ENCODE data around the gene TSR3.

The TSR3 gene

DNA sequence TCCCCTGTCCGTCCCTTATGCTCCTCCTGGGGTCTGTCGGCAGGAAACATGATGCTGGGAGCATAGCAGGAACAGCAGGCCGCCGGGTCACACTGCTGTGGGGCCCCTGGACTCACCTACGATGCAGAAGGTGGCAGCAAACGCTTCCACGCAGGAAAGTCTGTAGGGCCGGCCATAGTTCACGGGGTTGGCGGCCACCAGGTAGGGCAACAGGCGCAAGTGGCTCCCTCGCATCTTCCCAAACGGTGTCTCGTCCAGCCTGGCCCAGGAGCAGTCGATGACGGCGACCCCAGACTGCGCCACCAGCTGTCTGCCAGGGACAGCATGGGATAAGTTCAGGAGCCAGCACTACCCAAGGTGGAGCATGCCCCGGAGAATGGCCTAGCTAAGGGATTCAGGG is 987 bp downstream of the TSR3 start:
- DNase-seq = no peak

DNA sequence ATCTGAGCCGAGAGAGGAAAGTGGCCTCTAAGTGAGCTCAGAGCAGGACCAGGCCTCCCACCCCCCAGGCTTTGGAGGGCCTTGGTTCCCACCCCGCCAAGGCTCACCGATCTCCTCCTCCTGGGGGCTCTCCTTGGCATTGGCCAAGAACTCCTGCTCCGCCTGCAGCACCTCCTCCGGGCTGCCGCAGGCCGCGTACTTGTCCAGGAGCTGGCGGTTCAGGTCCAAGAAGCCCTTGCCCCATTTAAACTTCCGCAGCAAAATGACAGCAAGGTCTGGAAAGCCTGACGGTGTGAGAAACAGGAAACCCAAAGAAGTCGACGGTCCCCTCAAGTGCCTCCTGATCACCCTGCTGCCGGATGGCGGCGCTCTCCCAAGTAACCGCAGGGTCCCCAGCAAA is 1.7 kb downstream of the TSR3 start:
- DNase-seq = no peak

DNA sequence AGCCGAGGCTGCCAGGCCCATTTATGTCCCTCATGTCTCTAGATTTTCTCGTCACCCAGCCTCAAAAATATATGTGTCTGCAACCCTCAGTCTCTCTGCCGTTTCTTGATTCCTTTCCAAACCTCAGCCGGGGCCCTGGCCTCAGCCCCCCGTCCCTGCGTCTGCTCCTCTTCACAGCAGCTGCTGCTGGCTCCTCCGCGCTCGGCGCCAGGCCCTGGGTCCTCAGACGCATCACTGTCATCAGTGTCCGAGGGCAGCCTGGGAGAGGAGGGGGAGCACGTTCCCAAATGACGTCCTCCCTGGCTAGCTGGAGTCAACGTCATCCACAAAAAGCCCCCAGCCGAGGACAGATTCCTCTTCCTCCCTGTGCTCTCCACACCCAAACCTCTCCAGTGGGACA is 2.3 kb downstream of the TSR3 start:
- no peak for DNase-seq

DNA sequence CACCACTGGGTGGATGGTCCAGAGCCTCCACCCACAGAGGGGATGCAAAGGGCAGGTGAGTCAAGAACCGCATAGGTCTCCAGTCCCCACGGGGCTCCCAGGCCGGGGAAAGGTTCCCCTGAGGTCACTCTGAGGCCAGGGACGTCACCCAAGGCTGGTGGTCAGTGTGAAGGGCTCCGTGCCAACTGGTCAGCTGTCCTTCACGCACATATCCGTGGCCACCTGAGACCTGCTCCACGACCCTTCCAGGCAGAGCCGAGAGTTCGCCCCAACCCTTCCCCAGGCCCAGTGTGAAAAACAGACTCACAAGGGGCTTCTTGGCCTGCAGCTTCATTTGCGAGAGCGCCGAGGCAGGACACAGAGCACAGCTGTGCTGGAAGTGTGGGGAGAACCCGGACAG is 2.8 kb downstream of the TSR3 start:
- DNase-seq = no peak

DNA sequence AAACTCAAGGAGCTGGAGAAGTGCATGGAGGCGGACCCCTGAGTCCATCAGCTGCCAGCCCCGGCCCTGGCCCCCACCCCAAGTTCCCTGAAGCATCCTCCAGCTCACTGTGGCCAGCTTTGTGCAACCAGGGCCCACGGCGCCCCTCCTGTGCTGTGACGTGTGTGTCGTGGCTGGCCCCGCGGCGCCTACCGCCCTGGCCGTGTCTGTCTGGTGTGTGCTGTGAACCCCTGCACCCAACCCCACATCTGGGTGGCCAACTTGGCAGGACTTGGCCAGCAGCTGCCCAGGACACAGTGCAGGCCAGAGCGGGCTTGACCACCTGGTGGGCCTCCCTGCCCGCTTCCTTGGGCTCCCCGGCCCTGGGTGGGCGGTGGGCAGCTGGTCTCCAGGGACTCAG is 3.2 kb downstream of the TSR3 start:
- DNase-seq = no peak

DNA sequence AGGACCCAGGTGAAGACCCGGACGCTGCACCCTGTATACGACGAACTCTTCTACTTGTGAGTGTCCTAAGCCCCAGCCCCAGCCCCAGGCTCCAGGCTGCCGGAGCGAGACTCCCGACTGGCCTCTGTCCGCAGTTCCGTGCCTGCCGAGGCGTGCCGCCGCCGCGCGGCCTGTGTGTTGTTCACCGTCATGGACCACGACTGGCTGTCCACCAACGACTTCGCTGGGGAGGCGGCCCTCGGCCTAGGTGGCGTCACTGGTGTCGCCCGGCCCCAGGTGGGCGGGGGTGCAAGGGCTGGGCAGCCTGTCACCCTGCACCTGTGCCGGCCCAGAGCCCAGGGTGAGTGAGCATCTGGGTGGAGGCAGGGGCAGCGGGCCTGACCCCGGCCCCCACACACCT is 3.7 kb downstream of the TSR3 start:
- DNase-seq = no peak

DNA sequence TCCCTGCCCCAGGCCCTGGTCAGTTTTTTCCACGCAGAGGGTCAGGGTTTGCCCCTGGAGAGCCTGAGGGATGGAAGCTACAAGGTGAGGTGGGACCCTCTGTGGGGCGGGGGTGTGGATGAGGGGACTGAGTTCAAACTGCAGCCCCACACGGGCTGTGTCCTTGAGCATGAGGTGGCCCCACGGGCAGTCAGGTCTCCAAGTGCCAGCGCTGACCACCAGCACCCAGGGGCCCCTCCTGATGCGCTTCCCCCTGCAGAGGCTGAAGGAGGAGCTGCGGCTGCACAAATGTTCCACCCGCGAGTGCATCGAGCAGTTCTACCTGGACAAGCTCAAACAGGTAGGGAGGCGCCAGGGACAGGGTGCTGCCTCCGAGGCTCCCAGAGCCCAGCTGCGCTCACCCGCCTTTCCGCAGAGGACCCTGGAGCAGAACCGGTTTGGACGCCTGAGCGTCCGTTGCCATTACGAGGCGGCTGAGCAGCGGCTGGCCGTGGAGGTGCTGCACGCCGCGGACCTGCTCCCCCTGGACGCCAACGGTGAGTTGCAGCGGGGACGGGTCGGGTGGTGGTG is 4.3 kb downstream of the TSR3 start:
- DNase-seq = no peak

DNA sequence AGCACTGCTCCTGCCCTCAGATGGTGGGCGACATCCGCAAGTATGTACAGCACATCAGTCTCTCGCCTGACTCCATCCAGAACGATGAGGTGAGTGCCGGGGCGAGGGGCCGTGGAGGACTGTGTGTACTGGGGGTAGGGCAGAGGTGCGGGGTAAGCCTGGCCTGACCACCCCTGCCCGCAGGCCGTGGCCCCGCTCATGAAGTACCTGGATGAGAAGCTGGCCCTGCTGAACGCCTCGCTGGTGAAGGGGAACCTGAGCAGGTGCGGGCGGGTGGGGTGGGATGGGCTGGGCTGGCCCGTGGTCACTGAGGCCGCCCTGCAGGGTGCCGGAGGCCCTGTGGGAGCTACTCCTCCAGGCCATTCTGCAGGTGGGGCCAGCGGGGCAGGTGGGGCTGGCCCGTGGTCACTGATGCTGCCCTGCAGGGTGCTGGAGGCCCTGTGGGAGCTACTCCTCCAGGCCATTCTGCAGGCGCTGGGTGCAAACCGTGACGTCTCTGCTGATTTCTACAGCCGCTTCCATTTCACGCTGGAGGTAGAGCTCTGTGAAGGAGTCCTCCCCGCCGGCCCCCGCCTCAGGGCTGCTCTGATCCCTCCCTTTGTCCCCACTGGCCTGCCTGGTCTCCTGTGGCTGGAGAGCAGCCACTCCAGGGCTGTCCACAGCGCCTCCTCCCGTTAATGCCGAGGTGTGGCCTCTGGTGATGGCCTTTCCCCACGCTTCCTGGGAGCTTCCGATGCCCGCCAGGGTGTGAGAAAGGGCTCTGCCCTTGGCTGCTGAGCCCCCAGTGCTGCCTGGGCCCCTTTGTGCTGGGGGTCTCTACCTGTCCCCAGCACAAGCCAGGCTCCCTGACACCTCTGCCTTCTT is 5.0 kb downstream of the TSR3 start:
- no peak for DNase-seq

DNA sequence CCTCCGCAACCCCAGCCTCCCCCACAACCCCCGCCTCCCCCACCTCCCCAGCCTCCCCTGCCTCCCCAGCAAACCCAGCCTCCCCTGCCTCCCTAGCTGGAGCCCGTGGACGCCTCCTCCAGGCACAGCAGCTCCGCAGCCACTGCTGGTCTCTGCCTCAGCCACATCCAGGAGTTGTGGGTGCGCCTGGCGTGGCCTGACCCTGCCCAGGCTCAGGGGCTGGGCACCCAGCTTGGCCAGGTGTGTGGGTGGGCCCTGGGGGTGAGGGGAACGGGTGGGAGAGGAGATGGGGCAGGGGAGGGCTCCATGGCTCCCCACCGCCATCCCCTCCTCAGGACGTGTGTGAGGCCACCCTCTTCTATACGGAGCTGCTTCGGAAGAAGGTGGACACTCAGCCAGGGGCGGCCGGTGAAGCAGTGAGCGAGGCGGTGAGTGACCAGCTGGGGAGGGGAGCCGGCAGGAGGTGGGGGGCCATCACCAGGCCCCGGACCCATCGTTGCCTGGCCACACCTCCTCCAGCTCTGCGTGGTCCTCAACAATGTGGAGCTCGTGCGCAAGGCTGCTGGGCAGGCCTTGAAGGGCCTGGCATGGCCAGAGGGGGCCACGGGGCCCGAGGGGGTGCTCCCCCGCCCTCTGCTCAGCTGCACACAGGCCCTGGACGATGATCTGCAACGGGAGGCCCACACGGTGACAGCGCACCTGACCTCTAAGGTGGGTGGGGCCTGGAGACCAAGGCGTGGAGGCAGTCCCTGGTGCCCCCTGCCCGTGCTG is 5.8 kb downstream of the TSR3 start:
- no peak for DNase-seq

DNA sequence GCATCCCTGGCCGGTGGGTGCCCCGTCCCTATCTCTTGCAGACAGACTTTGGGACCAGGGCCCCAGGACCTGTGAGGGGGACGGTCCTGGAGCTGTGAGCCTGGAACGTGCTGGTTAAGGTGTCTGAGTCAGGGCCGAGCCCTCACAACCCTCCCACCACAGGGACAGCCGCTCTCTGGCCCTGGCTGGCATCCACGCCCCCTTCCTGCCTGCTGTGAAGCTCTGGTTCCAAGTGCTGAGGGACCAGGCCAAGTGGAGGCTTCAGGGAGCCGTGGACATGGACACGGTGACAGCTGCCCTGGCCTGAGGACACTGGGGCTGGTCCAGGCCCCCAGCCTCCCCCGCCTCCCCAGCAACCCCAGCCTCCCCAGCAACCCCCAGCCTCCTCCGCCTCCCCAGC is 6.6 kb downstream of the TSR3 start:
- DNase-seq = no peak

DNA sequence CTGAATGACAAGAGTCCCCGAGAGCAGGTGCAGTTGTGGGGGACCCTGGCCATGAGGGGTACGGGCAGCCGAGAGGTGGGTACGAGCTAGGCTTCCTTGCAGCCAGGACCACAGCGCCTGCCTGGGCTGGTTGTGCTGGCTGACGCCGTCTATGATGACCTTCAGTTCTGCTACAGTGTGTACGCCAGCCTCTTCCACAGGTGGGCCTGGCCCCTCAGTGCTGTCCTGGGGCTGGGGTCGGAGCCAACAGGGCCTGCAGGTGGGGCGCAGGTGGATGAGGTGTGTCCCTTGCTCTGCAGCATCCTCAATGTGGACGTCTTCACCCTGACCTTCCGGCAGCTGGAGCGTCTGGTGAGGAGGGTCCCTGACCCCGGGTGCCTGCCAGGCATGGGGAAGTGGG is 7.2 kb downstream of the TSR3 start:
- no peak for DNase-seq

DNA sequence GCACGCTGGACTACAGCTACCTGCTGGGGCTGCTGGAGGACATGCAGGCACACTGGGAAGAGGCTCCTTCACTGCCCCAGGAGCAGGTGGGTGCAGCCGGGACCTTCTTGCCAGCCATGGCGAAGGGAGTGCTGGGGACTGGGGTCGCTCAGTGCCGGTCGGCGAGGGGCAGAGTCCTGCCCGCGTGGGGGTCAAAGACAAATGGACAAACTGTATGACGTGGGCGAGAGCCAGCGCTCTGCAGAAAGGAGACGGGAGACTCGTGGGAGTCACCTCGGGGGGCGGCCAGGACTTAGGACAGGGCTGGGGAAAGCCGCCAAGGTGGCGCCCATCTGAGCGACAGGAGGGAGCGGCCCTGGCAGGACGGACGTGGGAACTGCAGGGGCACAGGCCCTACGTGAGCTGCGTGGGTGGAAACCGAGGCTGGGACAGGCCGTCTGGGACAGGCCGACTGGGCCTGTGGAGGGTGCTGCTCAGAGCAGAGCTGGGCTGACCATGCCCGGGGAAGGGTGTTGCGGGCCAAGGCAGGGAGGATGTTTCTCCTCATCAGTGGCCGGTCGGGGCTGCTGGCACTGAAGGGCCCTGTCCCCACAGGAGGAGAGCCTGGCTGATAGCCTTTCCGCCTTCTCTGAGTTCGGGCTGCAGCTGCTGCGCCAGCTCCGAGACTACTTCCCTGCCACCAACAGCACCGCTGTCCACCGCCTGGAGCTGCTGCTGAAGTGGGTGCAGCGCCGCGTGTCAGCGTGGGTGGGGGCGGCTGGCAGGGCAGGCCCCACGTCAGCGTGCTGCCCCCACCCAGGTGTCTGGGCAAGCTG is 8.0 kb downstream of the TSR3 start:
- no peak for DNase-seq

DNA sequence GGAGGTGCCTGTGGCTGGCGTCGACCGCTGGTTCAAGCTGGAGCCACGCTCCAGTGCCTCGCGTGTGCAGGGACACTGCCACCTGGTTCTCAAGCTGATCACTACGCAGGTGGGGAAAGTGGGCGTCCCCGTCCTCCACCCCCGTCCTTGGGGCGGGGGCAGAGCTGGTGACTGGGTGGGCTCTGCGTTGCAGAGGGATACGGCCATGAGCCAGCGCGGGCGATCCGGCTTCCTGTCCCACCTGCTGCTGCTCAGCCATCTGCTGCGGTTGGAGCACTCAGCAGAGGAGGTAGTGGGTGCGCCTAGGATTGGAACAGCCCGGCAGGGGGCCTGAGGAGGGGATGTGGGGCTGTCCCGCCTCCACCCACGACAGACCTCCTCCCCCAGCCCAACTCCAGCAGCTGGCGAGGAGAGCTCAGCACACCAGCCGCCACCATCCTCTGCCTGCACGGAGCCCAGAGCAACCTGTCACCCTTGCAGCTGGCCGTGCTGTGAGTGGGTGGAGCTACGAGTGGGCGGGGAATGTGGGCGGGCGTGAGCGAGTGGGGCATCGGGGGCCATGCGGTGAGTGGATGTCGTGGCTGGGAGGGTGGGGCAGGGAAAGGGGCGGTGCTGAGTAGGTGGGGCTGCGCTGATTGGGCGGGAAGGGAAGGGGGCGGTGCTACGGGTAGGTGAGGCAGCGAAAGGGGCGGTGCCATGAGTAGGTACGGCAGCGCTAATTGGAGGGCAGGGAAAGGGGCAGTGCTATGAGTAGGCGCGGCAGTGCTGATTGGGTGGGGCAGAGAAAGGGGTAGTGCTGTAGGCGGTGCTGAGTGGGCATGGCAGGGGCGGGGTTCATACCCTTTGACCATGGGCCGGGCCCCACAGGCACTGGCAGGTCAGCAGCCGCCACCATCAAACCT is 8.9 kb downstream of the TSR3 start:
- peak; percentile 92 for DNase-seq

DNA sequence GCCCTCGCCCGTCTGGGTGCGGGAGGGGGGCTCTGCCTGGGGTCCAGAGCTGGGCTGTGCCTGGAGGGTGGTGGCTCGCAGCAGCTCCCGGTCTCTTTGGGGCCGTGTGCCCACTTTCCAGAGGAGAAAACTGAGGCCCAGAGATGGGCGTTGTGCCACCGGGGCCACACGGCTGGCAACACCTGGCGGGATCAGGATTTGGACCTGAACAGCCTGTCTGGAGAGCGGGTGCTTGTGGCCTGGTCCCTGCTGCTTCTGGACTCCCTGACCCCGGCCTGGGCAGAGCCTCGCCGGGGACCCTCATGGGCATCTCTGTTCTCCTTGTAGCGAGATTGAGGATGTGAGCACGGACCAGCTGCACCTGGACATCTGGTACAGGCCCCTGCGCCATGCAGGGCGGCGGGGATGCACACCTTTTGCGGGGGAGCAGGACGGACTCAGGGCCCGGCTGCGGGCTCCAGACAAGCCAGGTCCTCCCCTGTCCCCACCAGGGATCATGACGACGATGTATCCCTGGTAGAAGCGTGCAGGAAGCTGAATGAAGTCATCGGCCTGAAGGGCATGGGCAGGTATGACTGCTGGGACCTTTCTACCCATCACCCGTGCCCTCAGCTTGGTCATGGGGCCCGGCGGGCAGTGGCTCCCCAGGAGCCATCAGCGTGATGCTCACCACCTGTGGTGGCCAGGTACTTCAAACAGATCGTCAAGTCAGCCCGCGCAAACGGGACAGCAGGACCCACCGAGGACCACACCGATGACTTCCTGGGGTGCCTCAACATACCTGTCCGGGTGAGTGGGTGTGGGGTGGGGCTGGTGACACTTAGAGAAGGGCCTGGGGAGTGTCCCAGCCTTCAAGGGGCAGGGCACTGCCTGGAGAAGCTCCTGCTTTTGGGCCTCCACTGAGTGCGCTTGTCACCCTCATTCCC is 9.9 kb downstream of the TSR3 start:
- DNase-seq = no peak

DNA sequence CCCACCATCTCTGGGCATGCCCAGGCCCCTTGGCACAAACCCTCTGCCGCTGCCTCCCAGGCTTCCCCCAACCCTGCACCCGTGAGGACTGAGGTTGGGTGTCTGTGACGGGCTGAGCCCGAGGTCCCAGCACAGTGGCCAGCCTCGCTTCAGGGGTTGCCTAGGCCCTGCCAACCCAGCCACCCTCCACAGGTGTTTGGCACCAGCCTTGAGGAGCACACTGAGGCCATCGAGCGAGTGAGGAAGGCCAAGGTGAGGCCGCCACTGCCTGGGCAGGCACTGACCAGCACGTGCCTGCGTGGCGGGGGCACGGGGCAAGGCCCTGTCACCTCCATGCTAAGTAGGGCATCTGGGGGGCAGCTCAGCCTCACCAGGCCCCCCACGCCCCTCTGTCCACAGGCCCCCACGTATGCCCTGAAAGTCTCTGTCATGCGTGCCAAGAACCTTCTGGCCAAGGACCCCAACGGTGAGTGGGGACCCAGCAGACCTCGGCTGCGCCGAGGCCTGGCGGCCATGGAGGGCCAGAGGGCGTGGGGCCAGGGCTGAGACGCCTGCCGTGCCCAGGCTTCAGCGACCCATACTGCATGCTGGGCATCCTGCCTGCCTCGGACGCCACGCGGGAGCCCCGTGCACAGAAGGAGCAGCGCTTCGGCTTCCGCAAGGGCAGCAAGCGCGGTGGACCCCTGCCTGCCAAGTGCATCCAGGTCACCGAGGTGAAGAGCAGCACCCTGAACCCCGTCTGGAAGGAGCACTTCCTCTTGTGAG is 10.8 kb downstream of the TSR3 start:
- DNase-seq = no peak

DNA sequence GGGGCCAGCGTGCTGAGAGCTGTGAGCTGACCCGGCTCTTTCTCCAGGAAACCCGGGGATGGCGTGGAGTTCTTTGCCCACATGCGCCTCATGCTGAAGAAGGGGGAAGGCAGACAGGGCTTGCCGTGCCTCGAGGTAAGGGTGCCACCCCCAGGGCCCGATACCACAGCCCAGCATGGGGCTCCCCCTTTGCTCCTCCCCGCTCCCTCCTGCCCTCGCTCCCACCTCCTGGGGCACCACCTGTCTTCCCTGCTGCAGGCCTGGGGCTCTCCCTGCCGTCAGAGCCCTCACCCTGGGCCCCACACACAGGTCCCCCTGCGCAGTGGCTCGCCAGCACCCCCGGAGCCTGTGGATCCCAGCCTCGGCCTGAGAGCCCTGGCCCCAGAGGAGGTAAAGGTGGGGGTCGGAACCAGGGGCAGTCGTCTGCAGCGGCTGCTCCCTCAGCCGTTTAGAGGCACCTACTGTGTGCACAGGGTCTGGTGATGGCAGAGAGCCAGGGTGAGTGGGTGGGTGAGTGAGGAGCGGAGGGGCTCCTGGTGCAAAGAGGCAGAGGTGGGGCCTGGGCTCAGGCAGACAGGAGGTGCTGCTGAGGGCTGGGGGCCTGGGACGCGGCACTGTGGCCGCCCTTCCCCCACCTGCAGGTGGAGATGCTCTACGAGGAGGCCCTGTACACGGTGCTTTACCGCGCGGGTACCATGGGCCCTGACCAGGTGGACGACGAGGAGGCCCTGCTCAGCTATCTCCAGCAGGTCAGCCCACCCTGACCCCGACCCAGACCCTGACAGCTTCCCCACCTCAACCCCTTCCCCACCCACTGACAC is 12.6 kb downstream of the TSR3 start:
- DNase-seq = no peak

DNA sequence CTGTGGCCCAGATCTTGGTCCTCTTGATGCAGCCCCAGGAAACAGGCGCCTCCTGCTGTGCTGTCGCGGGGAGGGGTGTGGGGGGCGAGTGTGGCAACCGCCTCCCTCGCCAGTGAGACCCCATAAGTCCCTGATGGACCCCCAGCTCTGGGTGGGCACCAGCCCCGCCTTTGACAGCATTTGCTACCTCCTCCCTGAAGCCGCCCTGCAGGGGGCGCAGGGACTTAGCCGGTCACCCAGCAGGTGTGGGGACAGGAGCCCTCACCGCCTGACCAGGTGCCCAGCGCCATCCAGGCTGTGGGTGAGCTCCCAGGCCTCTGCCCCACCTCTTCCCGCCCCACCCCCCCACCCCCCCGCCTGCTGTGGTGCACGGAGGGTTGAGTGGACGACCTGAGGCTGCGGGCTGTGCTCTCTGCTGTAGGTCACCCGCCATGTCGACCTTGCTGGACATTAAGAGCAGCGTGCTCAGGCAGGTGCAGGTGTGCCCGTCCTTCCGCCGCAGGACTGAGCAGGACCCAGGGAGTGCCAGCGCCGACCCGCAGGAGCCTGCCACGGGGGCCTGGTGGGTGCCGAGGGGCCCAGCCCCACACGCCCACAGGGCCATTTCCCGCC is 13.5 kb downstream of the TSR3 start:
- no peak for DNase-seq

DNA sequence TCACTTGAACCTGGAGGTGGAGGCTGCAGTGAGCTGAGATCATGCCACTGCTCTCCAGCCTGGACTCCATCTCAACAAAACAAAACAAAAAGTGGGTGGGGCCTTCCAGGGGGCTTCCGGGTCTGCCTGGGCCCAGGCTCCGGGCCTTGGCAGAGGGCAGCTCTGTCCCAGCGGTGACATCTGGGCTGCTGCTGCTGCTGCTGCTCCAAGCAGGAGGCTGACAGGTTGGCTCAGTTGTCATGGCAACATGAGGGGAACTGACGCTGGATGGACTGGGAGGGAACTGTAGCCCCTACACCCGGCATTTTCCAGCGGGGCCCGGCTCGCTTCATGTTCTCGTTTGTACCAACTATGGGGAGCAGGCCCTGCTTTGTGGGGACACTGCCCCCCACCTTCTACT is 14.2 kb downstream of the TSR3 start:
- no peak for DNase-seq

DNA sequence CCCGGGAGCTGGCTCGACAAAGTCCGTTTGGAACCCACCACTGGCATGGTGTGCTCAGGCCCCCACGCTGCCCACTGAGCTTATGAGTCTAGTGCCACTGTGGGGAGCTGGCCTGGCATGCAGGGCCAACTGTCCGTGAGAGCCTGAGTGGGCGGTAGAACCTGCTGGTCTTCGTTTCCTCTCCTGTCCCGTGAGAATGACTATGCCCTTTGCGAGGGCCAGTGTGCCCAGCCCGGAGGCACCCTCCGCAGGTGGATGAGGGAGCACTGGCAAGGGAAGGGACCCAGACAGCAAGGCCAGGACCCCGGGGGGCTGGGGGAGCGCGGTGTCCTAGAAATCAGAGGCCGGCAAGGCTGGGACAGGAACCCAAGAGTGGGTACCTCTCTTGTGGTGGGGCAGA is 15.1 kb downstream of the TSR3 start:
- no peak for DNase-seq
